OCI-LY7 (cell line): ENCODE results near the gene RAX2.

Experiments used
- EZH2phosphoT487 ChIP-seq: fragments of 200-600 bp; sonication (generic); IDR thresholded peaks from 2 replicates; pipeline ENCODE4 v1.6.1; 2018; ENCODE audit warnings: low read depth, borderline replicate concordance, mild to moderate bottlenecking, mixed run types, antibody characterized with exemption, low read length, moderate library complexity, mixed read lengths
- TF ChIP-seq, protein P1 (sequence below): fragments of 200-600 bp; sonication (generic); conservative IDR thresholded peaks from 2 replicates; pipeline ENCODE4 v1.5.1; 2014; ENCODE audit warnings: mild to moderate bottlenecking, antibody characterized with exemption, low read length, moderate library complexity, mixed read lengths

DNA sequence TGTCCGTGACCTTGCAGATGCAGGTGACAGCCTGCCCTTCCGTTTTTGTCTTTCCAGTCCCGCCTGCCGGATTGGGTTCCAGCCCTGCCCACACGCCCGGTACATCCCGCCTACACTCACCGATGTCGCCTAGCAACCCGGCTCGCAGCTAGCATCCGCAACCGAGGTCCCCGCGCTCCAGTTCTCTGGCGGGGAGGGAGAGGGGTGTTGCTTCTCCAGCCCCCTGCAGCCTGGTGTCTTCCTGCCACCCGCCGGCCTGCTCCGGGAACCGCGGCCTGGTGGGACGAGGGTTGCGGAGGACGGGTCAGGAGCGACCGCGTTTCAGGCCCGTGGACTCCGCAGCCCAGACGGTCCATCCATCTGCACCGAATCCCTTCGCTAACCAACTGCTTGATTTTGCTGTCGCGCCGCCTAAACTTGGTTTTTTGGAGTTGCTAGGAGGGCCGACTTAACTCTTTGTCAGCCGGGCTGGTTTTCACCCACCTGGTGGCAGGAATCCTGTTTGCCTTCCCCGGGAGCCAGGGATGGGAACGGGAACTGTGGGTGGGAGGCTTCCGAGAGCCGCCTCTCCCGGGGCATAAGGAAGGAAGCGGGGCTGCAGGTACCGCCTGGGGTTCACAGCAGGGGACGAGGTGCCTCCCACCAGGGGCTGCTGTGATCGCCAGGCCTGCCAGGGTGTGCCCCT is 29.5 kb upstream of the RAX2 start:
- TF ChIP-seq, protein P1, sequence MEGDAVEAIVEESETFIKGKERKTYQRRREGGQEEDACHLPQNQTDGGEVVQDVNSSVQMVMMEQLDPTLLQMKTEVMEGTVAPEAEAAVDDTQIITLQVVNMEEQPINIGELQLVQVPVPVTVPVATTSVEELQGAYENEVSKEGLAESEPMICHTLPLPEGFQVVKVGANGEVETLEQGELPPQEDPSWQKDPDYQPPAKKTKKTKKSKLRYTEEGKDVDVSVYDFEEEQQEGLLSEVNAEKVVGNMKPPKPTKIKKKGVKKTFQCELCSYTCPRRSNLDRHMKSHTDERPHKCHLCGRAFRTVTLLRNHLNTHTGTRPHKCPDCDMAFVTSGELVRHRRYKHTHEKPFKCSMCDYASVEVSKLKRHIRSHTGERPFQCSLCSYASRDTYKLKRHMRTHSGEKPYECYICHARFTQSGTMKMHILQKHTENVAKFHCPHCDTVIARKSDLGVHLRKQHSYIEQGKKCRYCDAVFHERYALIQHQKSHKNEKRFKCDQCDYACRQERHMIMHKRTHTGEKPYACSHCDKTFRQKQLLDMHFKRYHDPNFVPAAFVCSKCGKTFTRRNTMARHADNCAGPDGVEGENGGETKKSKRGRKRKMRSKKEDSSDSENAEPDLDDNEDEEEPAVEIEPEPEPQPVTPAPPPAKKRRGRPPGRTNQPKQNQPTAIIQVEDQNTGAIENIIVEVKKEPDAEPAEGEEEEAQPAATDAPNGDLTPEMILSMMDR = no peak
- TF ChIP-seq EZH2phosphoT487 = no peak
